HG02798 (cell line): Measurements from ENCODE around the gene FAM83F.

Experiments
- ATAC-seq: cut with Tn5 transposase; IDR thresholded peaks from one replicate; pipeline ENCODE4 v1.9.1; 2021; ENCODE audit warnings: mild to moderate bottlenecking; ENCODE audit not compliant: unreplicated experiment, poor library complexity

Gene FAM83F

GRCh38 chr22:40030758-40031095 is 36.0 kb downstream of the FAM83F start:
- ATAC-seq, result no peak

GRCh38 chr22:40031766-40032470 is 37.2 kb downstream of the FAM83F start:
- ATAC-seq, result no peak

GRCh38 chr22:40033586-40034380 is 39.0 kb downstream of the FAM83F start:
- ATAC-seq, result no peak

- no peak for ATAC-seq
Measured at GRCh38 chr22:40035351-40035750, 40.6 kb downstream of the FAM83F start.

GRCh38 chr22:40036126-40036525 is 41.4 kb downstream of the FAM83F start:
- ATAC-seq, result no peak

- no peak for ATAC-seq
Measured at GRCh38 chr22:40036591-40037225, 42.0 kb downstream of the FAM83F start.

GRCh38 chr22:40037320-40037719 is 42.6 kb downstream of the FAM83F start:
- no peak for ATAC-seq

GRCh38 chr22:40039482-40040115 is 44.8 kb downstream of the FAM83F start:
- no peak for ATAC-seq

GRCh38 chr22:40040927-40041326 is 46.2 kb downstream of the FAM83F start:
- ATAC-seq, result no peak

- no peak for ATAC-seq
Measured at GRCh38 chr22:40041366-40042137, 46.8 kb downstream of the FAM83F start.

GRCh38 chr22:40042312-40042711 is 47.6 kb downstream of the FAM83F start:
- ATAC-seq, result no peak

- ATAC-seq, result no peak
Measured at GRCh38 chr22:40043081-40043480, 48.3 kb downstream of the FAM83F start.

GRCh38 chr22:40043793-40044101 is 49.0 kb downstream of the FAM83F start:
- ATAC-seq, result no peak

- peak; percentile 88 for ATAC-seq
Measured at GRCh38 chr22:40044102-40044869, 49.5 kb downstream of the FAM83F start.

- peak; percentile 20 for ATAC-seq
Measured at GRCh38 chr22:40044870-40045834, 50.4 kb downstream of the FAM83F start.

GRCh38 chr22:40046126-40046525 is 51.4 kb downstream of the FAM83F start:
- ATAC-seq, result no peak

- ATAC-seq, result peak; percentile 87
Measured at GRCh38 chr22:40050258-40050657, 55.5 kb downstream of the FAM83F start.

GRCh38 chr22:40051322-40051721 is 56.6 kb downstream of the FAM83F start:
- ATAC-seq, result no peak
